GM12878 (cell line): Measurements from ENCODE around the gene RNF25. TPM values are rescaled to one million over a fixed set of nuclear protein-coding genes. Genes with fewer than 3 reads are reported as not detected.

Experiments
- BHLHE40 ChIP-seq, 2 experiments: fragments of 450-650 bp in 1 of 2; IDR thresholded peaks; 2 replicates each; pipeline ENCODE4 v1.6.1; 2011 to 2017; ENCODE audit warnings: low read depth in 2 of 2, borderline replicate concordance in 1 of 2, improper control_type of control experiment in 1 of 2, low read length in 1 of 2, mild to moderate bottlenecking in 1 of 2
- CEBPB ChIP-seq, 2 experiments: fragments of 150-350 bp in 1 of 2; IDR thresholded peaks; 2 replicates each; pipeline ENCODE4 v1.6.1; 2012 to 2014; ENCODE audit warnings: low read depth in 2 of 2, low read length in 2 of 2, borderline replicate concordance in 1 of 2, inconsistent platforms in 1 of 2
- CREB1 ChIP-seq: IDR thresholded peaks from 2 replicates; pipeline ENCODE4 v1.6.1; 2012; ENCODE audit warnings: low read depth, mild to moderate bottlenecking, inconsistent platforms
- DPF2 ChIP-seq: fragments of 450-650 bp; IDR thresholded peaks from 2 replicates; pipeline ENCODE4 v1.6.1; 2017; ENCODE audit warnings: mild to moderate bottlenecking
- EZH2 ChIP-seq: IDR thresholded peaks from 2 replicates; pipeline ENCODE4 v1.6.1; 2012; ENCODE audit warnings: low read depth, mild to moderate bottlenecking, control low read depth, inconsistent platforms, low read length, borderline replicate concordance; ENCODE audit not compliant: control insufficient read depth
- IKZF2 ChIP-seq, 2 experiments: fragments of 450-650 bp; IDR thresholded peaks; 2 replicates each; pipeline ENCODE4 v1.6.1; 2017; ENCODE audit warnings: mild to moderate bottlenecking in 2 of 2, moderate library complexity in 2 of 2
- KLF5 ChIP-seq: fragments of 450-650 bp; IDR thresholded peaks from 2 replicates; pipeline ENCODE4 v1.6.1; 2014; ENCODE audit warnings: mild to moderate bottlenecking; ENCODE audit not compliant: partially characterized antibody
- MTA2 ChIP-seq: fragments of 450-650 bp; IDR thresholded peaks from 2 replicates; pipeline ENCODE4 v1.6.1; 2016; ENCODE audit warnings: low read depth, mild to moderate bottlenecking, moderate library complexity
- MXI1 ChIP-seq: fragments of 150-350 bp; IDR thresholded peaks from 2 replicates; pipeline ENCODE4 v1.6.1; 2011; ENCODE audit warnings: low read depth, mild to moderate bottlenecking, inconsistent platforms, low read length, improper control_type of control experiment
- MYC ChIP-seq: IDR thresholded peaks from 2 replicates; pipeline ENCODE4 v1.6.1; 2011; ENCODE audit warnings: mild to moderate bottlenecking, low read length, moderate library complexity, inconsistent platforms; ENCODE audit not compliant: insufficient read depth, insufficient replicate concordance, insufficient read length, severe bottlenecking
- RAD51 ChIP-seq: fragments of 450-650 bp; IDR thresholded peaks from 2 replicates; pipeline ENCODE4 v1.6.1; 2016; ENCODE audit warnings: moderate library complexity, mild to moderate bottlenecking, inconsistent platforms
- RBBP5 ChIP-seq: fragments of 200-600 bp; sonication (generic); conservative IDR thresholded peaks from 2 replicates; pipeline ENCODE4 v1.6.1; 2016
- RELB ChIP-seq: fragments of 450-650 bp; IDR thresholded peaks from 2 replicates; pipeline ENCODE4 v1.6.1; 2017; ENCODE audit warnings: low read depth, mild to moderate bottlenecking, moderate library complexity
- RFX5 ChIP-seq: IDR thresholded peaks from 2 replicates; pipeline ENCODE4 v1.6.1; 2011; ENCODE audit warnings: low read depth, low read length, improper control_type of control experiment
- SIX5 ChIP-seq: IDR thresholded peaks from 2 replicates; pipeline ENCODE4 v1.6.1; 2011; ENCODE audit warnings: mild to moderate bottlenecking, low read depth, low read length, moderate library complexity; ENCODE audit not compliant: severe bottlenecking
- SMAD1 ChIP-seq: fragments of 450-650 bp; IDR thresholded peaks from 2 replicates; pipeline ENCODE4 v1.6.1; 2018; ENCODE audit warnings: mild to moderate bottlenecking, low read depth; ENCODE audit not compliant: partially characterized antibody
- SP1 ChIP-seq: IDR thresholded peaks from one replicate; pipeline ENCODE4 v1.6.1; 2011; ENCODE audit warnings: low read depth, low read length
- STAT1 ChIP-seq: fragments of 450-650 bp; conservative IDR thresholded peaks from 2 replicates; pipeline ENCODE4 v1.6.1; 2014; ENCODE audit warnings: antibody characterized with exemption, mild to moderate bottlenecking
- WRNIP1 ChIP-seq: IDR thresholded peaks from 2 replicates; pipeline ENCODE4 v1.6.1; 2011; ENCODE audit warnings: low read depth, low read length, improper control_type of control experiment, borderline replicate concordance
- ZNF217 ChIP-seq: fragments of 450-650 bp; IDR thresholded peaks from 2 replicates; pipeline ENCODE4 v1.6.1; 2017; ENCODE audit warnings: antibody characterized with exemption, mild to moderate bottlenecking
- ZNF592 ChIP-seq: fragments of 450-650 bp; IDR thresholded peaks from 2 replicates; pipeline ENCODE4 v1.6.1; 2017; ENCODE audit warnings: mild to moderate bottlenecking, moderate library complexity
- ZNF622 ChIP-seq: fragments of 450-650 bp; IDR thresholded peaks from 2 replicates; pipeline ENCODE4 v1.6.1; 2017; ENCODE audit warnings: mild to moderate bottlenecking, inconsistent platforms
- polyA plus RNA-seq, 11 experiments: library from polyadenylated mRNA; depleted of rRNA in 4 of 11; unstranded in 6 of 11; stranded (reverse) in 5 of 11; fragments of >200 nt; fragmentation: Nextera tagmentation in 4 of 11; fragmentation: Illumina TruSeq in 1 of 11; extraction: Ambion mirVana in 4 of 11; extraction: Trizol in 1 of 11; gene quantifications; 1 replicate in 1 of 11; 2 replicates in 10 of 11; pipeline versions ENCODE4 v1.2.1 to v1.2.3, GENCODE V29; 2011 to 2016; ENCODE audit warnings: inconsistent platforms in 2 of 11, missing spikeins in 2 of 11, low read depth in 1 of 11
- total RNA-seq, 4 experiments: library from RNA; depleted of rRNA in 3 of 4; stranded (reverse); fragments of >200 nt in 3 of 4; fragmentation: Illumina TruSeq in 1 of 4; extraction: Trizol in 1 of 4; gene quantifications; 2 replicates each; pipeline versions ENCODE4 v1.2.1 to v1.2.3, GENCODE V29; 2013 to 2021
- TF ChIP-seq, protein P1 (sequence below): fragments of 450-650 bp; conservative IDR thresholded peaks from 2 replicates; pipeline ENCODE4 v1.6.1; 2017; ENCODE audit warnings: mild to moderate bottlenecking, moderate library complexity
- TF ChIP-seq, protein P2 (sequence below): IDR thresholded peaks from 2 replicates; pipeline ENCODE4 v1.6.1; 2011; ENCODE audit warnings: borderline replicate concordance, low read depth, mild to moderate bottlenecking, moderate library complexity, mixed read lengths, low read length; ENCODE audit not compliant: insufficient read depth; ENCODE audit errors: extremely low read length

The RNF25 gene
- total and polyA plus RNA-seq, 10 of the 15 experiments (the other 5 are each of a cell fraction or from before 2014, with no cell fraction given): 1.3 to 70.4 (median 28.4) TPM

- TF ChIP-seq MXI1: no peak
- no peak for TF ChIP-seq CEBPB (IDR thresholded peaks at IDR 0.05; ENCODE audit: borderline replicate concordance in 1 of 2, low read depth in 2 of 2, low read length in 2 of 2)
- TF ChIP-seq CREB1: peak; percentile 56; the same call in 1 of the 2 replicates
- TF ChIP-seq EZH2: no peak
- no peak for TF ChIP-seq ZNF622
- TF ChIP-seq, protein P1, sequence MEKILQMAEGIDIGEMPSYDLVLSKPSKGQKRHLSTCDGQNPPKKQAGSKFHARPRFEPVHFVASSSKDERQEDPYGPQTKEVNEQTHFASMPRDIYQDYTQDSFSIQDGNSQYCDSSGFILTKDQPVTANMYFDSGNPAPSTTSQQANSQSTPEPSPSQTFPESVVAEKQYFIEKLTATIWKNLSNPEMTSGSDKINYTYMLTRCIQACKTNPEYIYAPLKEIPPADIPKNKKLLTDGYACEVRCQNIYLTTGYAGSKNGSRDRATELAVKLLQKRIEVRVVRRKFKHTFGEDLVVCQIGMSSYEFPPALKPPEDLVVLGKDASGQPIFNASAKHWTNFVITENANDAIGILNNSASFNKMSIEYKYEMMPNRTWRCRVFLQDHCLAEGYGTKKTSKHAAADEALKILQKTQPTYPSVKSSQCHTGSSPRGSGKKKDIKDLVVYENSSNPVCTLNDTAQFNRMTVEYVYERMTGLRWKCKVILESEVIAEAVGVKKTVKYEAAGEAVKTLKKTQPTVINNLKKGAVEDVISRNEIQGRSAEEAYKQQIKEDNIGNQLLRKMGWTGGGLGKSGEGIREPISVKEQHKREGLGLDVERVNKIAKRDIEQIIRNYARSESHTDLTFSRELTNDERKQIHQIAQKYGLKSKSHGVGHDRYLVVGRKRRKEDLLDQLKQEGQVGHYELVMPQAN: no peak
- TF ChIP-seq SP1: no peak
- no peak for TF ChIP-seq RELB
- TF ChIP-seq MTA2: no peak
- TF ChIP-seq DPF2: no peak
- TF ChIP-seq, protein P2, sequence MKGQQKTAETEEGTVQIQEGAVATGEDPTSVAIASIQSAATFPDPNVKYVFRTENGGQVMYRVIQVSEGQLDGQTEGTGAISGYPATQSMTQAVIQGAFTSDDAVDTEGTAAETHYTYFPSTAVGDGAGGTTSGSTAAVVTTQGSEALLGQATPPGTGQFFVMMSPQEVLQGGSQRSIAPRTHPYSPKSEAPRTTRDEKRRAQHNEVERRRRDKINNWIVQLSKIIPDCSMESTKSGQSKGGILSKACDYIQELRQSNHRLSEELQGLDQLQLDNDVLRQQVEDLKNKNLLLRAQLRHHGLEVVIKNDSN: no peak
- no peak for TF ChIP-seq WRNIP1
- TF ChIP-seq IKZF2 (IDR thresholded peaks at IDR 0.05): peak; percentile 42 to 47; a peak in 2 of 4 replicates
- no peak for TF ChIP-seq KLF5
- no peak for TF ChIP-seq RBBP5
- TF ChIP-seq MYC: no peak
- TF ChIP-seq SIX5: no peak
- no peak for TF ChIP-seq STAT1
- TF ChIP-seq RFX5: no peak
- no peak for TF ChIP-seq RAD51
- no peak for TF ChIP-seq ZNF217
- TF ChIP-seq ZNF592: no peak
- no peak for TF ChIP-seq BHLHE40 (IDR thresholded peaks at IDR 0.05; ENCODE audit: borderline replicate concordance in 1 of 2, low read depth in 2 of 2, low read length in 1 of 2)
- no peak for TF ChIP-seq SMAD1
Observed at GRCh38 chr2:218708086-218708485, 36.3 kb upstream of the RNF25 start (continued).
